SJCRH30 (cell line): ENCODE data around the gene CTNNA2. TPM values are rescaled to one million over a fixed set of nuclear protein-coding genes. Genes with fewer than 3 reads are reported as not detected.
"Not testable (repeated sequence)": the region's sequence is repeated elsewhere in the genome, so short reads cannot be mapped to it uniquely, and the experiment has no call there.

Source experiments
- DNase-seq, 2 experiments: peaks; one replicate each; pipeline ENCODE4 v3.0.0-alpha.2; 2015 to 2020
- H3K27ac ChIP-seq: fragments of 250-450 bp; sonication (Bioruptor Pico); 2 replicates; pipeline ENCODE4 v1.5.1; 2020; ENCODE audit warnings: mild to moderate bottlenecking, moderate library complexity
- H3K27me3 ChIP-seq: fragments of 250-450 bp; sonication (Bioruptor Pico); 2 replicates; pipeline ENCODE4 v1.5.1; 2020; ENCODE audit warnings: mild to moderate bottlenecking, moderate library complexity
- H3K36me3 ChIP-seq: fragments of 250-450 bp; sonication (Bioruptor Pico); 2 replicates; pipeline ENCODE4 v1.5.1; 2020; ENCODE audit warnings: mild to moderate bottlenecking, moderate library complexity
- H3K4me1 ChIP-seq: fragments of 250-450 bp; sonication (Bioruptor Pico); 2 replicates; pipeline ENCODE4 v1.5.1; 2020; ENCODE audit warnings: mild to moderate bottlenecking, moderate library complexity
- H3K4me3 ChIP-seq: fragments of 250-450 bp; sonication (Bioruptor Pico); 2 replicates; pipeline ENCODE4 v1.5.1; 2020; ENCODE audit warnings: mild to moderate bottlenecking, moderate library complexity
- H3K9me3 ChIP-seq: fragments of 250-450 bp; sonication (Bioruptor Pico); replicated peaks from 2 replicates; pipeline ENCODE4 v1.5.1; 2020; ENCODE audit warnings: mild to moderate bottlenecking, moderate library complexity
- total RNA-seq: library from RNA; depleted of rRNA; stranded (reverse); fragments of >200 nt; shearing (Covaris generic); gene quantifications from 2 replicates; pipeline ENCODE4 v1.2.3, GENCODE V29; 2014

The CTNNA2 gene
- total RNA-seq, 1 experiment from 2014 or later = not detected

DNA sequence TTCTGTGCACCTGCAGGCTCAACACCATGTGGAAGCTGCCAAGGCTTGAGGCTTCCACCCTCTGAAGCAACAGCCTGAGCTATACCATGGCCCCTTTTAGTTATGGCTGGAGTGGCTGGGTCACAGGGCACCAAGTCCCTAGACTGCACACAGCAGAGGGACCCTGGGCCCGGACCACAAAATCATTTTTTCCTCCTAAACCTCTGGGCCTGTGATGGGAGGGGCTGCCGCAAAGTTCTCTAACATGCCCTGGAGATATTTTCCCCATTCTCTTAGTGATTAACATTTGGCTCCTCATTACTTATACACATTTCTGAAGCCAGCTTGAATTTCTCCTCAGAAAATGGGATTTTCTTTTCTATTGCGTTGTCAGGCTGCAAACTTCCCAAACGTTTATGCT is 691.1 kb downstream of the CTNNA2 start:
- H3K9me3 ChIP-seq, H3K4me1 ChIP-seq, DNase-seq, H3K36me3 ChIP-seq, H3K27me3 ChIP-seq, H3K27ac ChIP-seq, H3K4me3 ChIP-seq: not testable (repeated sequence)

DNA sequence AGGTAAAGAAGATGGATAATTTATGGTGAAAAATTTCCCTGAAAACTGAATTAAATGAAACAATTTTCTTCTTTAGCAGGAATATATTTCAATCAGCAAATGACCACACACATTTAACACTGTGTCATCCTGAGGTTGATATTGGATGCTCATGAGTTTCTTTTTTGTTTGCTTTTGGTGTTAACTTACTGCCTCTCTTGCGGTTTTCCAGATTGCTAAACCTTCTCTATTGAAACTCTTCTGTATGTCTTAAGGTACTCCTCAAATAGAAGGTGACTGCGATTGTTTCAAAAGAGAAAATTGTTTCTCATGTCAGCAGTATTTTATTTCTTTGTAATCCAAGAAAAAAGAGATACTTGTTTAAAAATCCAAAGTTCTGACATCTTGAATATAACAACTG is 692.6 kb downstream of the CTNNA2 start:
- H3K4me3 ChIP-seq = no peak overlapping the region
- H3K4me1 ChIP-seq = no peaks in the 10 kb centered on the region
- no peaks in the 10 kb centered on the region for H3K27me3 ChIP-seq
- no peaks in the 10 kb centered on the region for H3K36me3 ChIP-seq
- DNase-seq = no peak
- no peaks in the 10 kb centered on the region for H3K9me3 ChIP-seq
- no peak overlapping the region for H3K27ac ChIP-seq

DNA sequence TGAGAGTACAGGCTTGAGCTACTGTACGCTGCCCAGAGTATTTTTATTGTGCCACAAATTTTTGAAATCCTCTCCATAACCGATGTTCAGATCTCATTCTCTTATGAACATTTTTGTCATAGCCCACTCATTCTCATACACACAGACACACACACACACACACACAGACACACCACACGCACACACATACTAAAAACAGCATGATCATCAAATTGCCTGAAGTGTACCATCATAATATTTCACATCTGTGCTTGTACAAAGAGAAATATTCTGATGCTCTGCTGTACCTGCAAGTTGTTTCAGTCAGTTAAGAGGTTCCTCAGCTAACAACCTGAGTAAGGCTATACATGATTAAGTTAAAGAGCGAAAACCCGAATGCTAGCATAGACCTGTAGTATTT is 696.6 kb downstream of the CTNNA2 start:
- Histone ChIP-seq H3K4me1 (no peaks in the 10 kb centered on the region), H3K4me3 (no peak overlapping the region), H3K36me3 (no peaks in the 10 kb centered on the region), H3K27me3 (no peaks in the 10 kb centered on the region), H3K9me3 (no peaks in the 10 kb centered on the region), H3K27ac (no peak overlapping the region)
- DNase-seq = no peak

DNA sequence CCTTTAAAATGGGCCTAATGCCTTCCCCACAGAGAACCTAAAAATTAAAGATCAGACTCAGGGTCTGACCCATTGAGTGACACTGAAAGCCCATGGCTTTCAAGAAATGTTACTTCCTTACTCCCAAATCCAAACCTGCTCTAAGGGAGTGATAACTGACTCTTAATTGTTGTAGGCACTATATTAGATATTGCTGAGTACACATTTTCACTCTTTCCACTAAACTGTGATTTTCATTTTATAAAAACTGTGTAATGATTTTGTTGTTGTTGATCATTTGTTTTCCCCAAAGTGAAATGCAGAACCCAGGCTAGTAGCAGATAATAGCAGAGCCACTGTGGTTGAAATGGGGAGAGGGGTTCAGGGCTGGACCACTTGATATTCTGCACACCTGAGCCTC is 704.6 kb downstream of the CTNNA2 start:
- no peak overlapping the region for H3K27ac ChIP-seq
- H3K4me3 ChIP-seq = no peak overlapping the region
- H3K27me3 ChIP-seq = peaks cover 9% of the 10 kb centered on the region; the same call in 1 of the 2 replicates
- H3K9me3 ChIP-seq = no peaks in the 10 kb centered on the region
- DNase-seq = no peak
- H3K36me3 ChIP-seq = no peaks in the 10 kb centered on the region
- no peaks in the 10 kb centered on the region for H3K4me1 ChIP-seq

DNA sequence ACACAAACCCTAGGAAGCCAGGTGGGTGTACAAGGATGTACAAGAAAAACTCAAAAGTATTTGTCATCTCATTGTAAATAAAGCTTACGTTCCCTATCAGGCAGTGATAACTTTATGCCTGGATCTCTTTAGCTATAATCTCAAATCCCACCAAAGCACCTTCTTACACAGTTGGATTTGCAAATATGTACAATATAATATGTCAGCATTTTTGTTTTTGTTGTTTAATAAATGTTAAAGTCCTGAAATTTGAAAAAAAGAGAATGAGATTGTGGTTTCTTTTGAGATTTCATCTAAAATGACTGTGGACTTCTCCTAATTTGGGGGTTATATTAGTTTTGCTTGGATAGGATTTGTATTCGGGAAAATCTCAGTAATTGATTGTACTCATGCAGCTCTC is 709.8 kb downstream of the CTNNA2 start:
- no peak overlapping the region for H3K4me3 ChIP-seq
- no peaks in the 10 kb centered on the region for H3K36me3 ChIP-seq
- peaks cover 20% of the 10 kb centered on the region for H3K27me3 ChIP-seq
- H3K27ac ChIP-seq = no peak overlapping the region
- no peaks in the 10 kb centered on the region for H3K4me1 ChIP-seq
- DNase-seq = no peak
- no peaks in the 10 kb centered on the region for H3K9me3 ChIP-seq

DNA sequence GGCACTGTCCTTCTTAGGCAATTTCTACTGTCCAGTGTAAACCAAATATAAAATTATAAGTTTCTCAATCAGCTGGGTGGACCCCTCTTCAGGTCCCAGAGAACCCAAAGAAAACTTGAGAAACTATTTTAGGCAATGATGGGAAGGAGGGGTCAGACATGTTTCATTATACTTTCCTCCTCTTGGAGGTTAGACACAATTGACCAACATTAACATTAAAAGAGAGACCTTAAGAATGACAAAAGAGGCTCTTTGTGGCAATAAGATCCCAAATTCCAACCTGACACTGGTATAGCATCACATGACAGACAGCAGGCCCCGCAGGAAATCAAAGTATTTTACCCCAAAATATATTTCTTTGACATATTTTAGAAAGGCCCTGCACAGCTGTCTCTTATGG is 718.6 kb downstream of the CTNNA2 start:
- Histone ChIP-seq H3K9me3 (no peaks in the 10 kb centered on the region), H3K27me3 (no peaks in the 10 kb centered on the region; the same call in 1 of the 2 replicates), H3K4me3 (no peak overlapping the region), H3K27ac (no peak overlapping the region), H3K4me1 (no peaks in the 10 kb centered on the region), H3K36me3 (no peaks in the 10 kb centered on the region)
- DNase-seq = no peak

DNA sequence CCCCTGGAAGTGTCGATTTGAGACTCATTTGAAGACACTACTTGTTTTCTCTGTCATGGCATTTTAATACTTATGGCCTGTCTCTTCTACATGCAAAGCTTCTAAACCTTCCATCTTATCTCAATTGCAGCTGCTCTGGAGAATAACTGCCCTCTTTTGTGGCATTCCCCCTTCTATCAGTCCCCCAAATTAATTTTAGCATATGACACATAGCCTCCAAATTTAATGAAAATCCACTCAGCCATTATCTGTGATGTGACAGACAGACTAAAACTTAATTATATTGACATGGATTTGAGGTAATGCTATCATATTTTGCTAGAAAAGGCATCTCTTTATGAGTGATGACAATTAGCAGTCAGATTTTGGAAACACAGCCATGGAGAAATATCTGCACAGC is 720.5 kb downstream of the CTNNA2 start:
- Histone ChIP-seq H3K4me3 (no peak overlapping the region), H3K9me3 (no peaks in the 10 kb centered on the region), H3K27ac (no peak overlapping the region), H3K4me1 (no peaks in the 10 kb centered on the region), H3K36me3 (no peaks in the 10 kb centered on the region), H3K27me3 (no peaks in the 10 kb centered on the region; the same call in 1 of the 2 replicates)
- DNase-seq = no peak

DNA sequence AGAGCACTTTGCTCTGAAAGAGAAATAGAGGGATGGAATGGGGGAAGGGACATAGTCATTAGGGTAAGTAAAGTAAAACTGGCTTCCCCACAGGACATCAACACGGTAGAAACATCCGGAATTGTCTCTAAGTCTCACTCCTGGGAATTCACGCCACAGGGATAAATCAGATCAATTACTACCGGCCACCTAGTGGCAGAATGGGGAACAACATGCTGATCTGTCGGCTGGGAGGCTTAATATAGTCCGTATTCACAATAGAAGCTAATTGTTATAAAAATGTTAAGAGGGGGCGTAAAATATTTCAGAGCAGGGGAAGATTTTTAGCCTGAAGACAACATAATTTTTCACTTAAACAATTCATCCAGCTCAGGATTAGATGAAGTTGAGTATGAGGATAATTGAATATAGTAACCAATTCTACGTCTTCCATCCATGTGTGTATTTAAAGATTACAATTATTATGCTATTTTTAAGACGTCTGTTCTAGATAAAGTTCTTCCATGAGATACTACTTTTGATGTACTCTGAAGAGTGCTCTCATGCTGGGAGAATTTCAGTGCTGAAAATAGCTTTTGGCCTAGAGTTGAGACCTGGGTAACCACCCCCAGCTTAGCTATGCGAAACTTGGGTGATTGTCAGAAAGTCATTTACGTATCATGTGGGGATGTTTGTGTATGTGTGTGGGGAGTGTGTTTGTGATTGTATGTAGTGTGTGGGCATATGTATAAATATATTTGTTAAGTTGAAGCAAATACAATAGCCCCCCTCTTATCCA is 726.0 kb downstream of the CTNNA2 start:
- no peaks in the 10 kb centered on the region for H3K9me3 ChIP-seq
- no peak overlapping the region for H3K27ac ChIP-seq
- H3K4me1 ChIP-seq = no peaks in the 10 kb centered on the region
- no peaks in the 10 kb centered on the region for H3K36me3 ChIP-seq
- H3K27me3 ChIP-seq = no peaks in the 10 kb centered on the region; the same call in 1 of the 2 replicates
- no peak overlapping the region for H3K4me3 ChIP-seq
- DNase-seq = peak; percentile 39 to 70

DNA sequence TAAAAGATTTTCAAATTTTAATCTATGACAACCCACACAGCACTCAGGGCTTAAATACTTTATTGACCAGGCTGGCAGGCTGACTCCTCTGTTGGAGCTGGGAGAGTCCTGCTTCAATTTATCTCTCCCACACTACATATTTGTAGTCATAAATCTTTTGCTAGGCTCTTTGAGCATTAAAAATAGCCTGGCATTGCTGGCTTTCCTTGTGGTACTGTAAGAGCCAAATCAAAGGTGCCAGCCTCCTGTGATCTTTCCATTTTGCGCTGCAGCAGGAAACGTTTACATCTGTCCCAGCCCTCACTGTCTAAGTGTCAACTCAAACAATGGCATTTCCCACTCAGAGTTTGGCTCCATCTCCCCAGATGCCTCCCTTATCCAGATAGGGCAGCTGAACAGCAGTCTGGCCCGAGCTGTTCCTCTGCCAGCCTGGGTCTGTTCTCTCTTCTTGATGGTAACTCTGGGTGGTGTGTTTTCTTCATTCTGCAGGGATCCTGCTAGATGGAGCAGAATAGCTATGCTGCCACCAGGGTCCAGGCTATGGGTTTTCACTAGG is 729.6 kb downstream of the CTNNA2 start:
- Histone ChIP-seq H3K4me1 (no peaks in the 10 kb centered on the region), H3K36me3 (no peaks in the 10 kb centered on the region), H3K27ac (no peak overlapping the region), H3K9me3 (no peaks in the 10 kb centered on the region), H3K4me3 (no peak overlapping the region), H3K27me3 (no peaks in the 10 kb centered on the region; the same call in none of the 2 replicates)
- DNase-seq = no peak

DNA sequence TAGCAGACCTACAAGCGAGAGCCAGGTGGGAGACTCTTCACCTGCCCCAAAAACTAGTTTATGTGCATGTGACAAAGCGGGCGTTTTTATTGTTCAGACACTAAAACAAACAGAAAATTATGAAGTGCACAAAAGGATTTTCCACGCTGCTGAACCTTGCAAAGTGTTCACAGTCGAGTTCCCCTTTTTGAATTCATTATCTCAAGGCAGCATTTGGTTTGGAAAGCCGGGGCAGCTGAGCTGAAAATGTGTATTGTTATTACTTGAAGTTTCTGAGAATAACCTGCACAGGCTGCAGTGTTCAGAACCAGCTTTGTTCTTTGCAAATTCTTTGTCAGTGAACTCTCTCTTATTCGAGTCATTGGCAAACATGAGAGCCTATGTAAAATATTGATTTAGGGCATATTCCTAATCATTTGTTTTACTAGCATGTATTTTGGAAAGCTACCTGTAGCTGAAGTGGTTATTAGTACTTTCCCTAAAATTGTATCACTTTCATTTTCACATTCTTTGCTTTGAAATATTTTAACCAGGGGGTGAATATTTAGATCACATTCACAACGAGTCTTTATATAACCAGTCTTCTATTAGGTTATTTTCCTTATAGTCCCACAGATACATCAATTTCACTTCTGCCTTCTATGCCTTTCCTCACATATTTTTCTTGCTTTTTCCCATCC is 732.2 kb downstream of the CTNNA2 start:
- Histone ChIP-seq H3K27me3 (no peaks in the 10 kb centered on the region; the same call in none of the 2 replicates), H3K4me1 (no peaks in the 10 kb centered on the region), H3K36me3 (no peaks in the 10 kb centered on the region), H3K9me3 (no peaks in the 10 kb centered on the region), H3K4me3 (no peak overlapping the region), H3K27ac (no peak overlapping the region)
- no peak for DNase-seq

DNA sequence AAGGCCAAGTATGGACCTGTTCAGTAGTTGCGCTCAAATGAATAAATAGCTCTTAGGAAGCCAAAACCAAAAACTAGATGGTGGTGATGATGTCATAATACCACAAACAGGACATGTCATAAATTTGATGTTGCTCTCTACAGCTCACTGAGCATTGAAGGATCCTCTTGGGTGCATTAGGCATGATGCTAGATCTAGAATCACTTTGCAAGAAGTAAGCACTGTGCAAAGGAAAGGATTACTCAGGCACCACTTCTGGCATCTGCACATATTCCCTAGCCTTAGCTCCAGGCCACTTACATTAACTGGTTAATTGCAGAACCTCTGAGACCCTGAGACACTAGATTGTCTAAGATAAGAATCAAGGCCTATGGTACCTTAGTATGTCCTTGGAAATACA is 733.7 kb downstream of the CTNNA2 start:
- no peak overlapping the region for H3K4me3 ChIP-seq
- DNase-seq = no peak
- no peak overlapping the region for H3K27ac ChIP-seq
- no peaks in the 10 kb centered on the region for H3K36me3 ChIP-seq
- no peaks in the 10 kb centered on the region; the same call in none of the 2 replicates for H3K27me3 ChIP-seq
- H3K9me3 ChIP-seq = no peaks in the 10 kb centered on the region
- no peaks in the 10 kb centered on the region for H3K4me1 ChIP-seq

DNA sequence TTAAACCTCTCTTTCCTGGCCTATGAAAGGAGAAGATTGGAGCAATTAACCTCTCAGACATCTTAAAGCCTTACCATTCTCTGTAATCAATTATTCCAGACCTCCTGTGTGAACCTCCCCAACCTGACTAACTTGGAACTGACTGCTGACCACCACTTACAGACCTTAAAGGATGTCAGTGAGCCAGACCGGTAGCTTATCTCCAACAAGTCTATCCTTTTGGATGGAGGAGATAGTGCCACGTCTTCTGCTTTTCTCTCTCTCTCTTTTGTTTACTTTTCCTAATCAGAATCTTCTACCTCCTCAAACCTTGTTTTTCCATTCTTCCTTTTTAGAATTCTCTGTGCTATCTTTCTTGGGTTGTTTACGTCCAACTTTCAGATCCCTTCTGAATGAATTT is 734.5 kb downstream of the CTNNA2 start:
- Histone ChIP-seq H3K4me1 (no peaks in the 10 kb centered on the region), H3K9me3 (no peaks in the 10 kb centered on the region), H3K27ac (no peak overlapping the region), H3K27me3 (no peaks in the 10 kb centered on the region; the same call in none of the 2 replicates), H3K4me3 (no peak overlapping the region), H3K36me3 (no peaks in the 10 kb centered on the region)
- DNase-seq = no peak

DNA sequence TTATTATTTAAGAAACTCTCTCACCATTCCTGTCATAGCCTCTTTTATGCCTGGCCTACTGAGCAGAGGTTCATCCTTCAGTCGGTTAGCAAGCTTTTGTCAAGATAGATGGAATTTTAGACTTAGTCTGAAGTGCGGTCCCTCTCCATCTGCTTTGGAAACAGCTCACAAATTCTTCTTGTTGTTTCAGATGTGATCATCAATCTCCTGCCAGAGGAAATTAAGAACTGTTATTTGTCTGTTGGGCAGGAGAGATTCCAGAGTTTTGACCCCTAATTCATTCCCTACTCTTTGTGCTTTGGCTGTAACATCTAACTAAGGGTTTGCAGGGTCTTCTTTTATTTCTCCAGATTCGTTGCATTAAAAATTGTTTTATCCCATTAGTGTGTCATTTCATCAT is 735.3 kb downstream of the CTNNA2 start:
- Histone ChIP-seq H3K36me3 (no peaks in the 10 kb centered on the region), H3K4me1 (no peaks in the 10 kb centered on the region), H3K9me3 (no peaks in the 10 kb centered on the region), H3K27me3 (no peaks in the 10 kb centered on the region; the same call in none of the 2 replicates), H3K4me3 (no peak overlapping the region), H3K27ac (no peak overlapping the region)
- DNase-seq = no peak

DNA sequence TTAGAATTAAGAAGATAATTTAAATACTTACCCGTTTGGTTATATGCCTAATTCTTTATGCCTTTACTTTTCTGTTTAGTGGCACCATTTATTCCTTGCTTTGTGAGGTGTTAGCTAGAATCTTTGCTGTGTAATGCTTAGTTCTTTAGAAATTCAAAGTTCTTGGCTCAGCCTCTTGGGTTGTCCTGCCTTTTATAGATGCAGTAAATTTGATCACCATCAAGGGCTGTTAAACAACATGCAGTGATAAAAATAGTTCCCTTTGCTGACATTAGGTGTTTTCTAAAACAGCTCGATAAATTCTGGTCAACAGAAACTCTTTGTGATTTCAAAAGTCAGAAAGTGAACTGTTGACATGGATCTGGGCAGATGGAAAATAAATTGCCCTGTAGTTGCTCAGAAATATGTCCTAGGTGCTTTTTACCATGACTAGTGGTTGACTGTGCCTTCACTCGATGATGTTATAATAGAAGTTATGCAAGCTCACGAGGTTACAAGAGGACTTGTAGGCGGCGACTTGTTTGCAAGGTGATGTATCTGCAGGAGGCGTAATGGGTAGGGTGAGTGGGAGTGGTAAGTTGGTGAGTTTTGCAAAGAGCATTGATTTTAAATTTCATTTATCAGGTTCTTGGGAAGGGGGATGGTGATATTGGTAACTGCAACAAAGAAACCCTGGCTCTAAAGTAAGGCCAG is 739.6 kb downstream of the CTNNA2 start:
- Histone ChIP-seq H3K27ac (no peak overlapping the region), H3K9me3 (no peaks in the 10 kb centered on the region), H3K4me1 (no peaks in the 10 kb centered on the region), H3K27me3 (peaks cover 3% of the 10 kb centered on the region; the same call in 1 of the 2 replicates), H3K4me3 (no peak overlapping the region), H3K36me3 (no peaks in the 10 kb centered on the region)
- no peak for DNase-seq
